ENCODE results near the gene ARID5B.

GRCh38 chr10:61869041-61869675, 32.3 kb upstream of the ARID5B start:
- TF ChIP-seq POLR2A (IDR thresholded peaks at IDR 0.05; ENCODE audit: low read depth, low read length): no peak
- TF ChIP-seq POLR2AphosphoS5 (IDR thresholded peaks at IDR 0.05; ENCODE audit: low read depth, low read length): no peak
- TF ChIP-seq TAF1 (IDR thresholded peaks at IDR 0.05; ENCODE audit: low read depth, low read length): no peak
- TF ChIP-seq SPI1 (IDR thresholded peaks at IDR 0.05; ENCODE audit: low read depth, low read length): no peak

Measured in GM12891 (cell line).